NOMO-1 treated with DMSO at 0.1 percent for 48 hours (cell line): ENCODE data around the gene DENND4C.
"Not testable (repeated sequence)": the region's sequence is repeated elsewhere in the genome, so short reads cannot be mapped to it uniquely, and the experiment has no call there.

Experiments used
- DNase-seq: peaks from one replicate; lab custom pipeline; 2025; ENCODE audit not compliant: unreplicated experiment; lab: John Stamatoyannopoulos, UW

Gene DENND4C

GRCh38 chr9:19223724-19224123, 6.8 kb upstream of the DENND4C start:
- DNase-seq, result no peak

GRCh38 chr9:19224563-19224962, 5.9 kb upstream of the DENND4C start:
- no peak for DNase-seq

- peak; percentile 34 for DNase-seq
Observed at GRCh38 chr9:19229595-19230354, 718 bp upstream of the DENND4C start.

- DNase-seq, result no peak
Observed at GRCh38 chr9:19231126-19231903, 822 bp downstream of the DENND4C start.

GRCh38 chr9:19231904-19232822, 1.7 kb downstream of the DENND4C start:
- DNase-seq, result no peak

GRCh38 chr9:19232823-19233194, 2.3 kb downstream of the DENND4C start:
- no peak for DNase-seq

GRCh38 chr9:19233344-19233743, 2.9 kb downstream of the DENND4C start:
- no peak for DNase-seq

GRCh38 chr9:19239955-19240354, 9.5 kb downstream of the DENND4C start:
- DNase-seq, result no peak

GRCh38 chr9:19241728-19242127, 11.2 kb downstream of the DENND4C start:
- no peak for DNase-seq

- no peak for DNase-seq
Observed at GRCh38 chr9:19243366-19244033, 13.0 kb downstream of the DENND4C start.

GRCh38 chr9:19246891-19247290, 16.4 kb downstream of the DENND4C start:
- DNase-seq, result no peak

- no peak for DNase-seq
Observed at GRCh38 chr9:19247420-19247819, 16.9 kb downstream of the DENND4C start.

GRCh38 chr9:19250346-19250745, 19.9 kb downstream of the DENND4C start:
- DNase-seq, result not testable (repeated sequence)

- not testable (repeated sequence) for DNase-seq
Observed at GRCh38 chr9:19251203-19251602, 20.7 kb downstream of the DENND4C start.

GRCh38 chr9:19251622-19252021, 21.1 kb downstream of the DENND4C start:
- DNase-seq, result not testable (repeated sequence)

GRCh38 chr9:19252174-19252884, 21.8 kb downstream of the DENND4C start:
- DNase-seq, result no peak

- no peak for DNase-seq
Observed at GRCh38 chr9:19252885-19253219, 22.4 kb downstream of the DENND4C start.

GRCh38 chr9:19255112-19255511, 24.6 kb downstream of the DENND4C start:
- no peak for DNase-seq

GRCh38 chr9:19255821-19256220, 25.3 kb downstream of the DENND4C start:
- DNase-seq, result no peak

GRCh38 chr9:19259665-19260255, 29.3 kb downstream of the DENND4C start:
- DNase-seq, result not testable (repeated sequence)
